NCI-H2107 treated with DMSO at 0.1 percent for 48 hours (cell line): ENCODE data around the gene COBLL1.

Experiments
- DNase-seq: peaks from one replicate; lab custom pipeline; 2025; ENCODE audit not compliant: unreplicated experiment; lab: John Stamatoyannopoulos, UW

The COBLL1 gene

GRCh38 chr2:164644036-164644700, 197.5 kb downstream of the COBLL1 start:
- no peak for DNase-seq

GRCh38 chr2:164642946-164643555, 198.6 kb downstream of the COBLL1 start:
- DNase-seq, result no peak

GRCh38 chr2:164642268-164642667, 199.4 kb downstream of the COBLL1 start:
- DNase-seq, result no peak
